Measurements from ENCODE around the gene JADE2. TPM values are rescaled to one million over a fixed set of nuclear protein-coding genes. Genes with fewer than 3 reads are reported as not detected.

JADE2 gene
- total and polyA plus RNA-seq, 2 of the 8 experiments (the other 6 are each of a cell fraction or from before 2014, with no cell fraction given), result 19.2 to 55.8 TPM

- H3K79me2 ChIP-seq (ENCODE audit: control insufficient read depth in 1 of 2, insufficient read depth in 2 of 2, low read length in 2 of 2), result no peaks in the 10 kb centered on the region
- no peak overlapping the region for H3K23ac ChIP-seq (ENCODE audit: insufficient read length)
- H3K56ac ChIP-seq (replicated peaks; ENCODE audit: insufficient read length, low read depth, low read length), result no peak overlapping the region
- H3K9me3 ChIP-seq (ENCODE audit: insufficient read depth in 2 of 2, low read depth in 1 of 2, low read length in 1 of 2), result no peaks in the 10 kb centered on the region
- no peak overlapping the region for H2BK120ac ChIP-seq (replicated peaks; ENCODE audit: low read depth, low read length)
- DNase-seq (ENCODE audit: low read depth in 1 of 2, low spot score in 2 of 2) (no peak), FAIRE-seq (no peak)
- H2AFZ ChIP-seq (ENCODE audit: low read length), result no peak overlapping the region
- 86% methylated on average over 3 of the region's 3 CpGs; no CpG with 5 or more reads in 1 of the 2 experiments for WGBS, 2 experiments (ENCODE audit: extremely low coverage in 1 of 2, insufficient coverage in 1 of 2, insufficient read length in 1 of 2, insufficient replicate concordance in 2 of 2, low coverage in 1 of 2, low lambda C conversion rate in 2 of 2, missing lambda C conversion rate in 1 of 2)
- H4K91ac ChIP-seq (replicated peaks; ENCODE audit: insufficient read length, low read length), result peak overlapping the region; percentile 61
- H4K8ac ChIP-seq (ENCODE audit: extremely low read depth, insufficient read depth, low read length), result no peak overlapping the region
- H3K36me3 ChIP-seq (ENCODE audit: control insufficient read depth in 2 of 4, insufficient read depth in 4 of 4, low read length in 3 of 4), result no peaks in the 10 kb centered on the region
- H4K5ac ChIP-seq (ENCODE audit: insufficient read length, low read depth, low read length), result no peak overlapping the region
- peaks cover 14 to 24% (median 17%) of the 10 kb centered on the region in 4 experiments for H3K4me1 ChIP-seq (replicated peaks in 1 of 4; ENCODE audit: control insufficient read depth in 3 of 4, insufficient read depth in 4 of 4, low read length in 3 of 4)
- H2BK5ac ChIP-seq (ENCODE audit: low read depth, low read length), result peak overlapping the region; percentile 35; the same call in 1 of the 2 replicates
- H3K79me1 ChIP-seq (ENCODE audit: low read depth, low read length), result no peaks in the 10 kb centered on the region
- H3K4ac ChIP-seq (replicated peaks; ENCODE audit: insufficient read length, low read depth, low read length), result no peak overlapping the region
- peaks cover 2% of the 10 kb centered on the region; the same call in 1 of the 2 replicates for H3K23me2 ChIP-seq (ENCODE audit: low read depth, low read length)
- H2BK12ac ChIP-seq (ENCODE audit: low read depth, low read length), result peak overlapping the region; percentile 94; the same call in 1 of the 2 replicates
- no peaks in the 10 kb centered on the region for H3K27me3 ChIP-seq (replicated peaks in 1 of 4; ENCODE audit: control insufficient read depth in 3 of 4, extremely low read depth in 1 of 4, insufficient read depth in 3 of 4, low read length in 3 of 4)
- CTCF ChIA-PET (ENCODE audit: partially characterized antibody), result interaction anchor here (1.0 to 6.2 kb wide), 2 partner anchors 7 to 1349 kb away, joined by 3 to 48 read pairs; no protein-coding TSS in a partner anchor
- H3K27ac ChIP-seq (ENCODE audit: low read depth, low read length), result no peak overlapping the region
- H3K9ac ChIP-seq (replicated peaks in 1 of 4; ENCODE audit: extremely low read depth in 1 of 4, low read depth in 3 of 4, low read length in 3 of 4), result no peak overlapping the region
- H2BK15ac ChIP-seq (ENCODE audit: low read length), result no peak overlapping the region
- POLR2A ChIA-PET (ENCODE audit: partially characterized antibody), result interaction anchor here (1.0 to 4.7 kb wide), 4 partner anchors 11 to 258 kb away, joined by 3 to 13 read pairs (median 4); partner anchors contain the start of genes CDKN2AIPNL and SEC24A
- H4K20me1 ChIP-seq (replicated peaks in 1 of 2; ENCODE audit: control insufficient read depth in 1 of 2, insufficient read depth in 2 of 2, low read length in 2 of 2), result no peaks in the 10 kb centered on the region
- H3K14ac ChIP-seq (ENCODE audit: insufficient read length), result no peak overlapping the region
- no peak overlapping the region for H2AK5ac ChIP-seq (ENCODE audit: low read depth, low read length)
- no peak overlapping the region for H3K18ac ChIP-seq (ENCODE audit: extremely low read depth, low read length)
- peak overlapping the region; percentile 44; the same call in 1 of the 2 replicates for H2BK20ac ChIP-seq (ENCODE audit: low read length)
- no peak overlapping the region for H3K4me2 ChIP-seq (ENCODE audit: insufficient read depth in 1 of 2, low read depth in 2 of 2, low read length in 2 of 2)
- no peak overlapping the region for H3K4me3 ChIP-seq (ENCODE audit: extremely low read depth in 1 of 4, insufficient read depth in 2 of 4, low read depth in 3 of 4, low read length in 4 of 4)
- no peak for TF ChIP-seq SAP30 (IDR thresholded peaks at IDR 0.05; ENCODE audit: insufficient read depth, insufficient replicate concordance, low read length)
- TF ChIP-seq ATF2 (IDR thresholded peaks at IDR 0.05; ENCODE audit: low read length), result no peak
- TF ChIP-seq SIX5 (IDR thresholded peaks at IDR 0.05; ENCODE audit: low read depth, low read length), result no peak
- TF ChIP-seq KDM1A (IDR thresholded peaks at IDR 0.05; ENCODE audit: borderline replicate concordance, low read length), result no peak
- TF ChIP-seq HDAC6 (IDR thresholded peaks at IDR 0.05; ENCODE audit: low read depth, low read length), result no peak
- TF ChIP-seq KDM5A (IDR thresholded peaks at IDR 0.05; ENCODE audit: low read length), result no peak
- TF ChIP-seq ASH2L (IDR thresholded peaks at IDR 0.05; ENCODE audit: low read length), result no peak
- no peak for TF ChIP-seq EZH2 (IDR thresholded peaks at IDR 0.05; ENCODE audit: low read depth, low read length, severe bottlenecking)
- no peak for TF ChIP-seq TEAD4 (IDR thresholded peaks at IDR 0.05; ENCODE audit: low read depth, low read length)
- no peak for TF ChIP-seq TCF12 (IDR thresholded peaks at IDR 0.05; ENCODE audit: low read depth, low read length)
Observed at GRCh38 chr5:134594797-134595457, 69.5 kb downstream of the JADE2 start.

All from H1 (cell line).